IMR-90 (cell line): ENCODE data around the gene CCT5. TPM values are rescaled to one million over a fixed set of nuclear protein-coding genes. Genes with fewer than 3 reads are reported as not detected.

Experiments used
- ATAC-seq: fragments of 200-7000 bp; cut with Tn5 transposase; 2 replicates; pipeline ENCODE4 v1.9.1; 2020; ENCODE audit warnings: low read depth, mild to moderate bottlenecking, moderate library complexity
- BruUV-seq: library from RNA; stranded (reverse); fragments of 400-500 nt; replicated peaks from 2 replicates; lab custom pipeline; 2021; lab: Mats Ljungman, UMichigan
- CTCF ChIA-PET: fragments of 300-600 bp; formaldehyde crosslinking; extraction: SDS; loops from one replicate; lab custom pipeline; 2021; ENCODE audit warnings: antibody characterized with exemption; lab: Yijun Ruan, JAX
- POLR2A ChIA-PET: fragments of 300-600 bp; sonication (Branson Sonifier 250); formaldehyde crosslinking; loops from one replicate; lab custom pipeline; 2022; ENCODE audit warnings: antibody characterized with exemption; ENCODE audit not compliant: unreplicated experiment; lab: Charles Lee
- DNase-seq: peaks from one replicate; pipeline ENCODE4 v3.0.0; 2013
- H2AFZ ChIP-seq: replicated peaks from 2 replicates; pipeline ENCODE3; 2013; ENCODE audit warnings: low read length, mild to moderate bottlenecking; ENCODE audit not compliant: poor library complexity
- H2AK5ac ChIP-seq: 2 replicates; pipeline ENCODE4 v1.6.1; 2013; ENCODE audit warnings: low read depth, low read length, inconsistent platforms
- H2AK9ac ChIP-seq: replicated peaks from 2 replicates; pipeline ENCODE3; 2013; ENCODE audit warnings: mild to moderate bottlenecking, low read depth, low read length, moderate library complexity; ENCODE audit not compliant: poor library complexity
- H2BK120ac ChIP-seq: 2 replicates; pipeline ENCODE4 v1.6.1; 2013; ENCODE audit warnings: low read depth, low read length, inconsistent platforms
- H2BK15ac ChIP-seq: 3 replicates; pipeline ENCODE4 v1.6.1; 2013; ENCODE audit warnings: low read depth, low read length, inconsistent platforms
- H2BK20ac ChIP-seq: 2 replicates; pipeline ENCODE4 v1.6.1; 2013; ENCODE audit warnings: low read depth, mild to moderate bottlenecking, inconsistent platforms, low read length, moderate library complexity
- H2BK5ac ChIP-seq: 2 replicates; pipeline ENCODE4 v1.6.1; 2013; ENCODE audit warnings: mild to moderate bottlenecking, low read depth, low read length, inconsistent platforms; ENCODE audit not compliant: poor library complexity, severe bottlenecking
- H3K14ac ChIP-seq: replicated peaks from 2 replicates; pipeline ENCODE4 v1.6.1; 2013; ENCODE audit warnings: low read depth, low read length, inconsistent platforms
- H3K18ac ChIP-seq: 2 replicates; pipeline ENCODE4 v1.6.1; 2013; ENCODE audit warnings: low read depth, low read length, control low read depth
- H3K23ac ChIP-seq: 2 replicates; pipeline ENCODE4 v1.6.1; 2013; ENCODE audit warnings: low read depth, low read length, inconsistent platforms
- H3K27ac ChIP-seq: 2 replicates; pipeline ENCODE4 v1.5.1; 2013; ENCODE audit warnings: mild to moderate bottlenecking, control low read depth, low read length; ENCODE audit not compliant: insufficient read depth
- H3K27me3 ChIP-seq: 2 replicates; pipeline ENCODE4 v1.6.1; 2013; ENCODE audit warnings: low read length; ENCODE audit not compliant: control insufficient read depth, insufficient read depth
- H3K36me3 ChIP-seq: 2 replicates; pipeline ENCODE4 v1.6.1; 2013; ENCODE audit warnings: low read length, mixed read lengths; ENCODE audit not compliant: control insufficient read depth, insufficient read depth
- H3K4ac ChIP-seq: 2 replicates; pipeline ENCODE4 v1.6.1; 2013; ENCODE audit warnings: low read depth, low read length, inconsistent platforms
- H3K4me1 ChIP-seq: 2 replicates; pipeline ENCODE4 v1.6.1; 2013; ENCODE audit warnings: low read length, mixed read lengths; ENCODE audit not compliant: control insufficient read depth, insufficient read depth
- H3K4me2 ChIP-seq: 2 replicates; pipeline ENCODE4 v1.6.1; 2013; ENCODE audit warnings: low read depth, mild to moderate bottlenecking, control low read depth, low read length, moderate library complexity
- H3K4me3 ChIP-seq: 2 replicates; pipeline ENCODE4 v1.5.1; 2013; ENCODE audit warnings: low read depth, mild to moderate bottlenecking, control low read depth, low read length, moderate library complexity; ENCODE audit not compliant: insufficient read depth
- H3K56ac ChIP-seq: 2 replicates; pipeline ENCODE4 v1.6.1; 2013; ENCODE audit warnings: low read length, inconsistent platforms; ENCODE audit not compliant: insufficient read depth; ENCODE audit errors: extremely low read depth
- H3K79me1 ChIP-seq, 2 experiments: 2 replicates each; pipeline ENCODE4 v1.6.1; 2013; ENCODE audit warnings: low read length in 2 of 2, inconsistent platforms in 1 of 2, low read depth in 1 of 2
- H3K9ac ChIP-seq: 2 replicates; pipeline ENCODE4 v1.6.1; 2013; ENCODE audit warnings: low read depth, low read length, control low read depth
- H3K9me1 ChIP-seq: 2 replicates; pipeline ENCODE4 v1.6.1; 2013; ENCODE audit warnings: low read length, inconsistent platforms; ENCODE audit not compliant: insufficient read depth
- H3K9me3 ChIP-seq: 2 replicates; pipeline ENCODE4 v1.6.1; 2013; ENCODE audit warnings: low read length; ENCODE audit not compliant: control insufficient read depth, insufficient read depth
- H4K20me1 ChIP-seq: 2 replicates; pipeline ENCODE4 v1.6.1; 2013; ENCODE audit warnings: low read length, inconsistent platforms; ENCODE audit not compliant: insufficient read depth
- H4K5ac ChIP-seq: 2 replicates; pipeline ENCODE4 v1.6.1; 2013; ENCODE audit warnings: mild to moderate bottlenecking, low read depth, low read length, control low read depth
- H4K8ac ChIP-seq, 2 experiments: 2 replicates each; pipeline ENCODE4 v1.6.1; 2013; ENCODE audit warnings: low read depth in 2 of 2, low read length in 2 of 2, control low read depth in 1 of 2, inconsistent platforms in 1 of 2
- H4K91ac ChIP-seq: 2 replicates; pipeline ENCODE4 v1.6.1; 2013; ENCODE audit warnings: low read depth, low read length, inconsistent platforms; ENCODE audit not compliant: insufficient read depth
- CEBPB ChIP-seq: IDR thresholded peaks from 2 replicates; pipeline ENCODE4 v1.6.1; 2012; ENCODE audit warnings: low read depth, low read length, improper control_type of control experiment
- CHD1 ChIP-seq: IDR thresholded peaks from 2 replicates; pipeline ENCODE4 v1.6.1; 2012; ENCODE audit warnings: low read depth, low read length, improper control_type of control experiment
- CTCF ChIP-seq: conservative IDR thresholded peaks from 2 replicates; pipeline ENCODE4 v1.5.1; 2012; ENCODE audit warnings: mild to moderate bottlenecking, low read depth, low read length, improper control_type of control experiment
- FOS ChIP-seq: fragments of 150-350 bp; IDR thresholded peaks from 2 replicates; pipeline ENCODE4 v1.6.1; 2016; ENCODE audit warnings: low read depth, low read length
- MAFK ChIP-seq: IDR thresholded peaks from 2 replicates; pipeline ENCODE4 v1.6.1; 2012; ENCODE audit warnings: low read depth, low read length, improper control_type of control experiment
- MAZ ChIP-seq: IDR thresholded peaks from 2 replicates; pipeline ENCODE4 v1.6.1; 2012; ENCODE audit warnings: low read depth, mild to moderate bottlenecking, low read length, improper control_type of control experiment, moderate library complexity, borderline replicate concordance
- MXI1 ChIP-seq: IDR thresholded peaks from 2 replicates; pipeline ENCODE4 v1.6.1; 2012; ENCODE audit warnings: low read depth, mild to moderate bottlenecking, low read length, moderate library complexity, borderline replicate concordance
- NFE2L2 ChIP-seq: fragments of 150-350 bp; IDR thresholded peaks from 2 replicates; pipeline ENCODE4 v1.6.1; 2016; ENCODE audit warnings: low read depth, mild to moderate bottlenecking, low read length
- POLR2A ChIP-seq: IDR thresholded peaks from 2 replicates; pipeline ENCODE4 v1.6.1; 2012; ENCODE audit warnings: mild to moderate bottlenecking, low read depth, low read length
- RAD21 ChIP-seq: IDR thresholded peaks from 2 replicates; pipeline ENCODE4 v1.6.1; 2012; ENCODE audit warnings: low read length, improper control_type of control experiment
- RCOR1 ChIP-seq: IDR thresholded peaks from 2 replicates; pipeline ENCODE4 v1.6.1; 2012; ENCODE audit warnings: mild to moderate bottlenecking, low read length, improper control_type of control experiment; ENCODE audit not compliant: insufficient replicate concordance
- WGBS, 2 experiments: methylation state at CpG; one replicate each; pipeline versions ENCODE4 v1.1.5 to v1.1.7; 2013; ENCODE audit warnings: missing lambda C conversion rate in 2 of 2; ENCODE audit not compliant: insufficient read length in 1 of 2; ENCODE audit errors: extremely low coverage in 2 of 2; 5-methylcytosine and 5-hydroxymethylcytosine counted together
- dilution Hi-C: fragments of 300-500 bp; cut with HindIII; formaldehyde crosslinking; loops from one replicate; pipeline ENCODE4 v1.14.3; 2018; ENCODE audit warnings: low sequenced_read_pairs; ENCODE audit not compliant: unreplicated experiment
- in situ Hi-C: fragments of 300-500 bp; cut with MboI; formaldehyde crosslinking; loops from 3 replicates; pipeline ENCODE4 v1.14.3; 2019; ENCODE audit warnings: low sequenced_read_pairs, inconsistent platforms, mixed read lengths
- intact Hi-C: fragments of 100-400 bp; cut with micrococcal nuclease; formaldehyde crosslinking; loops from 2 replicates; pipeline ENCODE4 v1.10.0; 2022
- polyA plus RNA-seq, 3 experiments: library from polyadenylated mRNA; depleted of rRNA; stranded (reverse); fragments of >200 nt; gene quantifications; 2 replicates each; pipeline ENCODE4 v1.2.3, GENCODE V29; 2012; ENCODE audit warnings: low replicate concordance in 1 of 3
- total RNA-seq: library from RNA; depleted of rRNA; stranded (reverse); fragments of >200 nt; gene quantifications from 2 replicates; pipeline ENCODE4 v1.2.3, GENCODE V29; 2012
- TF ChIP-seq, protein P1 (sequence below): fragments of 150-350 bp; IDR thresholded peaks from 2 replicates; pipeline ENCODE4 v1.6.1; 2017; ENCODE audit warnings: mild to moderate bottlenecking, antibody characterized with exemption, low read length, low read depth

CCT5 gene
- total and polyA plus RNA-seq, 2 of the 4 experiments (the other 2 are of a cell fraction), result 358 to 481 TPM

DNA sequence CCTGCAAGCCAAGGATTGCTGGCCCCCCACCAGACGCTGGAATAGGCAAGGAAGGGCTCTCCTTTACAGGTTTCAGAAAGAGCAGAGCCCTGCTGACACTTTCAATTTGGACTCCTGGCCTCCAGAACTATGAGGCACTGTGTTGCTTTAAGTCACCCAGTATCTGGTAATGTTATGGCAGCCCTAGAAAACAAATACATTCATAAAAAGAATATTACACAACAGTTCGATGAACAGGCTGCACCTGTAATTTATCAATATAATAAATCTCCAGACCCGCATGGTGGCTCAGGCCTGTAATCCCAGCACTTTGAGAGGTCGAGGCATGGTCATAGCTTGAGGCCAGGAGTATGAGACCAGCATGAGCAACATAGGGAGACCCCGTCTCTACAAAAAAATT, 50.2 kb downstream of the CCT5 start:
- intact Hi-C loops (no loop called here), in situ Hi-C loops (no loop called here), dilution Hi-C loops (no loop called here)
- Histone ChIP-seq H3K36me3 (peaks cover 2% of the 10 kb centered on the region; the same call in 1 of the 2 replicates), H3K27ac (no peak overlapping the region), H3K4me2 (no peak overlapping the region), H3K56ac (no peak overlapping the region), H3K9ac (no peak overlapping the region), H3K18ac (no peak overlapping the region), H2BK15ac (no peak overlapping the region), H4K20me1 (no peaks in the 10 kb centered on the region), H2BK5ac (no peak overlapping the region), H3K79me1 (peaks cover 0 to 6% of the 10 kb centered on the region in 2 experiments; a peak in 1 of 4 replicates), H3K23ac (no peak overlapping the region), H4K5ac (no peak overlapping the region), H4K91ac (no peak overlapping the region), H3K9me3 (peaks cover 2% of the 10 kb centered on the region; the same call in 1 of the 2 replicates), H3K9me1 (0 out of 2 replicates have a peak, but pooled peaks cover 7% of the 10 kb centered on the region), H3K14ac (no peak overlapping the region), H3K27me3 (no peaks in the 10 kb centered on the region), H2AFZ (no peak overlapping the region), H3K4me1 (no peaks in the 10 kb centered on the region), H2AK5ac (no peak overlapping the region), H2BK20ac (no peak overlapping the region), H4K8ac (no peak overlapping the region), H2BK120ac (no peak overlapping the region), H3K4me3 (no peak overlapping the region), H2AK9ac (no peak overlapping the region), H3K4ac (no peak overlapping the region)
- ATAC-seq (no peak), DNase-seq (no peak)
- CTCF ChIA-PET, result no interaction called here
- no TSS peak for BruUV-seq
- POLR2A ChIA-PET, result no interaction called here
- 0% methylated on average over 1 of the region's 5 CpGs; no CpG with 5 or more reads in 1 of the 2 experiments for WGBS, 2 experiments
- TF ChIP-seq, protein P1, sequence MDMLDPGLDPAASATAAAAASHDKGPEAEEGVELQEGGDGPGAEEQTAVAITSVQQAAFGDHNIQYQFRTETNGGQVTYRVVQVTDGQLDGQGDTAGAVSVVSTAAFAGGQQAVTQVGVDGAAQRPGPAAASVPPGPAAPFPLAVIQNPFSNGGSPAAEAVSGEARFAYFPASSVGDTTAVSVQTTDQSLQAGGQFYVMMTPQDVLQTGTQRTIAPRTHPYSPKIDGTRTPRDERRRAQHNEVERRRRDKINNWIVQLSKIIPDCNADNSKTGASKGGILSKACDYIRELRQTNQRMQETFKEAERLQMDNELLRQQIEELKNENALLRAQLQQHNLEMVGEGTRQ, result no peak
- no peak for TF ChIP-seq RCOR1
- no peak for TF ChIP-seq MXI1
- TF ChIP-seq NFE2L2, result no peak
- TF ChIP-seq CTCF, result no peak
- TF ChIP-seq CEBPB, result no peak
- TF ChIP-seq MAFK, result no peak
- TF ChIP-seq MAZ, result no peak
- TF ChIP-seq RAD21, result no peak
- no peak for TF ChIP-seq CHD1
- no peak for TF ChIP-seq POLR2A
- no peak for TF ChIP-seq FOS
